Stimulated activated CD8-positive, alpha-beta memory T cell treated with anti-CD3 and anti-CD28 coated beads, Interleukin-4, amount 100 ng/mL, for 48 hours (primary cell): ENCODE results near the gene RETREG3.
"Not testable (repeated sequence)": the region's sequence is repeated elsewhere in the genome, so short reads cannot be mapped to it uniquely, and the experiment has no call there.

Experiments
- DNase-seq: peaks from one replicate; pipeline ENCODE4 v3.0.0-alpha.2; 2020

The RETREG3 gene

GRCh38 chr17:42548993-42549755 is 60.0 kb downstream of the RETREG3 start:
- no peak for DNase-seq

- peak; percentile 87 for DNase-seq
Observed at GRCh38 chr17:42548070-42548837, 60.9 kb downstream of the RETREG3 start.

DNA sequence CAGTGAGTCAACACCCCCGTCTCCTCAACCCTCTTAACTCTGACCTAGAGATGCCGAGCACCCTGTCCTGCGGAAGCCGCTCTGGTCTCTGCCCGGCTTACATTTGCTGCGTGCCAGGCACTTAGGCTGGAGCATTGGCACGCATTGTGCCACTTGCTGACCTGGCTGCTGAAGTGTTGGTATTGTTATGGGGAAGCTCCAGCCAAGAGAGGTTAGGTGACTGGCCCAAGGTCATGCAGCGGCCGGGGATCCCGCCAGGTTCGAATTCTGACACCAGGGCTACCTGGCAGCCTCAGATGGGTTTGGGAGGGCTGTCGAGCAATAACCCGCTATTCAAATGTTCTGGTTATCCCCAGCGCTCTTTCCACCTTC is 61.5 kb downstream of the RETREG3 start:
- no peak for DNase-seq

DNA sequence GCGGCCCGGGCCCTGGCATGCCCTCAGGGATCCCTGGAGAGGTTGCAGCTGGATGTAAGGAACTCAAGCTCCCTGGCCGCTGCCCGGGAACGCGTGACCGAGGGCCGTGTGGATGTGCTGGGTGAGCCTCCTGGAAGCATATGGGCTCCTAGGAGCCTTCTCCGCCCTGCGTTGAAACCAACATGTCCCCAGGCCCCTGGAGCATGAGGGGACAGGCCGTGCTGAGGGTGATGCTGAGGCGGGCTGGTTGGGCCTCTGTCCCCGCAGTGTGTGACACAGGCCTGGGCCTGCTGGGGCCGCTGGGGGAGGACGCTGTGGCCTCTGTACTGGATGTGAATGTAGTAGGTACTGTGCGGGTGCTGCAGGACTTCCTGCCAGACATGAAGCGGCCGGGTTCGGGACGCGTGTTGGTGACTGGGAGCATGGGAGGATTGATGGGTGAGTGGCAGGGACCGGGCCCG is 62.1 kb downstream of the RETREG3 start:
- no peak for DNase-seq

DNA sequence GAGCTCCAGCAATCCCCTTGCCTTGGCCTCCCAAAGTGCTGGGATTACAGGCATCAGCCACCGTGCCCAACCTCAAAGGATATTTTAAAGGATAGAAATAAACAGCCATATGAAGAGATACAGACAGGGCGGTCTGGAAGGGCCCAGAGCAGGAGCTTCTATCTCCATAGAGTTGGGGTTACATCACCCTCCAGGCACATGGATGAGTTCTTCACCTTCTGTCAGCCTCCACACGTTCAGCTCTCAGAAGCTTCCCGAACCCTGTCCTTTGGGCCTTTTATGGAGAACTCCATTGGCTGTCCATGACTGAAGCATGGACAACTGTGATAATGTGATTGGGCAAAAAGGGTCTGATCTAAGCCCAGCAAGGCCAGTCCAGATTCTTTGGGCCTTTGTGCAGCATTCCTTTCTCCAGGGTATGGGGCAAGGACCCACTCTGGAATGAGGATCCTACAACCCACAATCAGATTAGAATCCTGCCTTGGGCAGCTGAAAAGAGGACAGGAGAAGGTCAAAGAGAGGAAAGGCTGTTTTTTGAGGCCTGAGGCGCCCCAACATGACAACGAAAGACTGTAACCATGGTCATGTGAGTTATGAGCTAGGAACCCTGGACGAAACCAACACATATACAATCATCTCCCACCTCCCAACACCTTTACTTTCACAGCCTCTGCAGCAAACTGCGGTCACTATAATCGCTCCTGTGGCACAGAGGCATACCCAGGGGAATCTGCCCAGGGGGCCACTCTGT is 63.2 kb downstream of the RETREG3 start:
- DNase-seq: not testable (repeated sequence)

GRCh38 chr17:42544874-42545283 is 64.3 kb downstream of the RETREG3 start:
- no peak for DNase-seq

DNA sequence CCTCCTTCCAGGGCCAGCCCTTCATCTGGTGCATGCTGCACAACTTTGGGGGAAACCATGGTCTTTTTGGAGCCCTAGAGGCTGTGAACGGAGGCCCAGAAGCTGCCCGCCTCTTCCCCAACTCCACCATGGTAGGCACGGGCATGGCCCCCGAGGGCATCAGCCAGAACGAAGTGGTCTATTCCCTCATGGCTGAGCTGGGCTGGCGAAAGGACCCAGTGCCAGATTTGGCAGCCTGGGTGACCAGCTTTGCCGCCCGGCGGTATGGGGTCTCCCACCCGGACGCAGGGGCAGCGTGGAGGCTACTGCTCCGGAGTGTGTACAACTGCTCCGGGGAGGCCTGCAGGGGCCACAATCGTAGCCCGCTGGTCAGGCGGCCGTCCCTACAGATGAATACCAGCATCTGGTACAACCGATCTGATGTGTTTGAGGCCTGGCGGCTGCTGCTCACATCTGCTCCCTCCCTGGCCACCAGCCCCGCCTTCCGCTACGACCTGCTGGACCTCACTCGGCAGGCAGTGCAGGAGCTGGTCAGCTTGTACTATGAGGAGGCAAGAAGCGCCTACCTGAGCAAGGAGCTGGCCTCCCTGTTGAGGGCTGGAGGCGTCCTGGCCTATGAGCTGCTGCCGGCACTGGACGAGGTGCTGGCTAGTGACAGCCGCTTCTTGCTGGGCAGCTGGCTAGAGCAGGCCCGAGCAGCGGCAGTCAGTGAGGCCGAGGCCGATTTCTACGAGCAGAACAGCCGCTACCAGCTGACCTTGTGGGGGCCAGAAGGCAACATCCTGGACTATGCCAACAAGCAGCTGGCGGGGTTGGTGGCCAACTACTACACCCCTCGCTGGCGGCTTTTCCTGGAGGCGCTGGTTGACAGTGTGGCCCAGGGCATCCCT is 65.7 kb downstream of the RETREG3 start:
- no peak for DNase-seq

DNA sequence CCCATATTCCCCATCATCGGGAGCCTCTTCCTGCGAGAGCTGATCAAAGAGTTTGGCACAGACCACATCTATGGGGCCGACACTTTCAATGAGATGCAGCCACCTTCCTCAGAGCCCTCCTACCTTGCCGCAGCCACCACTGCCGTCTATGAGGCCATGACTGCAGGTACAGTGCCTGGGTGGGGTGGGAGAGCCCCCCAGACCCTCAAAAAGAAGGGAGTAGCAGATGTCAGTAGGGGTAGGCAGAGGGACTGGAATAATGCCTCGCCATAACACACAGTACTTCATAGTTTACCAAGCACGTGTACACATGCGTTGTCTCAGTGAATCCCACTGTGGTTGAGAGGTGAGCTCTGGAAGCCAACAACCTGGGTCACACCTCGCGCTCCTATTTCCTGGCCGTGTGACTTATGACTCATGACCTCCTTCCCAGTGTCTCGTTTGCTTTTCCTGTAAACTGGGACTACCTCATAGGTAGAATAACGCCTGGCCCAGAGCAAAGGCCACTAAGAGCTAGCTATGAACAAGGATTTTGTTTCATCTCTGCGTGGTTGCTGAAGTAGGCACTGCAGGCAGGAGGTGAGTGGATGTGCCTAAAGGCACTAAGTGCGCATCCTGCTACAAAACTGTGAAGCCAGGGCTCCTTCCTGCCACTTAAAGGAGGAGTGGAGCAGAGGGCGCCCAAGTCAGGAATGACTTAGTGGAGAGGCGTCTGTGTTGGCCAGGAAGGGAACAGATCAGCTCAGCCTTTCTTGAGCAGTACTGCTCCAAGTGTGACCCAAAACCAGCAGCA is 67.9 kb downstream of the RETREG3 start:
- no peak for DNase-seq

GRCh38 chr17:42540558-42540957 is 68.6 kb downstream of the RETREG3 start:
- DNase-seq: not testable (repeated sequence)

GRCh38 chr17:42538482-42538881 is 70.7 kb downstream of the RETREG3 start:
- DNase-seq: no peak

DNA sequence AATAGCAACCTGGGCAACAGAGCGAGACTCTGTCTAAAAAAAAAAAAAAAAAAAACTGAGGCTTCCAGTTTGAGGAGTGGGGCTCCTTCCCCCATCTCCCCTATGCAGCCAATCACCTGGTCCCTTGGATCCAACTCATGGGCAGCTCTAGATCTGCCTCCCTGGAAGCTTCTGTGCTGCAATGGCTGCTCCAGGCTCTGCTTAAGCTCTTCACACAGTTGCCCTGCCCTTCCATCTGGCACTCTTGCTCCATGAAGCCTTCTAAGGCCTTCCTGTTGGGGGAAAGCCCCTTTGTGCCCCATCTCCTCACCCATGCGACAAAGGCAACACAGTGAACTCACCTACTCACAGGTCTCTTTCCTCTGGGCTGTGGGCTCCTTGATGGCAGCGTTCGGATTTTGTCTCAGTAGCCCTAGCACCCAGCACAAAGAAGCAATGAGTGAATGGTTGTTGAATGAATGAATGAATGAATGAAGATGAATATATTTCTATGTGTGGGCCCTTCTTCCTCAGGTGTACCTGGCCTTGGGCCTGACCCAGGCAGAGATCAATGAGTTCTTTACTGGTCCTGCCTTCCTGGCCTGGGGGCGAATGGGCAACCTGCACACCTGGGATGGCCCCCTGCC is 71.2 kb downstream of the RETREG3 start:
- DNase-seq: no peak

DNA sequence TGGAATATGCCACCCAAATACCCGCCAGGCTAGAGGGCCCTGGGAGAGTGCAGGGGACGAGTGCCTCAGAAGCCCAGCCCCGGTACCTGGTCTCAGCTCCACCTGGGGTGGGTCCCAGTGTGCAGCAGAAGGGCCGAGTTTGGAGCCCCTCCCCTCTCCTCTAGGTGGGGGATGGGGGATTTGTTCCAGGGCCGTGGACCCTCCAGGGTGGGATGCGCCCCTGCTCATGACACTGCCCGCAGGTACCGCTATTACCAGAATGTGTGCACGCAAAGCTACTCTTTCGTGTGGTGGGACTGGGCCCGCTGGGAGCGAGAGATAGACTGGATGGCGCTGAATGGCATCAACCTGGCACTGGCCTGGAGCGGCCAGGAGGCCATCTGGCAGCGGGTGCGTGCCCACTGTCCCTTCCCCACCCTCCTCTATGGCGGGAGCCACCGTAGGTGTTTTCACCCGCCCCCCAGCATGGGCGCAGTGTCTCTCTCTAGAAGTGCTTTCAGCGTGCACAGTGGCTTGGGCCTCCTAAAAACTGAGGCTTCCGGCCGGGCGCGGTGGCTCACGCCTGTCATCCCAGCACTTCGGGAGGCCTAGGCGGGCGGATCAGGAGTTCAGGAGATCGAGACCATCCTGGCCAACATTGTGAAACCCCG is 71.9 kb downstream of the RETREG3 start:
- DNase-seq: no peak

- DNase-seq: peak; percentile 84
Observed at GRCh38 chr17:42536372-42537155, 72.6 kb downstream of the RETREG3 start.

DNA sequence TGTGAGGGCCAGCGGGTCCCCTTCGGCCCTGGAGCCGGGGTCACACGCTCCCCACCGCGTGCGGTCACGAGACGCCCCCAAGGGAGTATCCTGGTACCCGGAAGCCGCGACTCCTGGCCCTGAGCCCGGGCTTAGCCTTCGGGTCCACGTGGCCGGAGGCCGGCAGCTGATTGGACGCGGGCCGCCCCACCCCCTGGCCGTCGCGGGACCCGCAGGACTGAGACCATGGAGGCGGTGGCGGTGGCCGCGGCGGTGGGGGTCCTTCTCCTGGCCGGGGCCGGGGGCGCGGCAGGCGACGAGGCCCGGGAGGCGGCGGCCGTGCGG is 73.2 kb downstream of the RETREG3 start, which contains the start of gene NAGLU:
NAGLU (plus strand) TSS at position 194 of the 324 bp plus-strand sequence; CDS start at position 226, 32 bp downstream.
- peak; percentile 92 for DNase-seq

DNA sequence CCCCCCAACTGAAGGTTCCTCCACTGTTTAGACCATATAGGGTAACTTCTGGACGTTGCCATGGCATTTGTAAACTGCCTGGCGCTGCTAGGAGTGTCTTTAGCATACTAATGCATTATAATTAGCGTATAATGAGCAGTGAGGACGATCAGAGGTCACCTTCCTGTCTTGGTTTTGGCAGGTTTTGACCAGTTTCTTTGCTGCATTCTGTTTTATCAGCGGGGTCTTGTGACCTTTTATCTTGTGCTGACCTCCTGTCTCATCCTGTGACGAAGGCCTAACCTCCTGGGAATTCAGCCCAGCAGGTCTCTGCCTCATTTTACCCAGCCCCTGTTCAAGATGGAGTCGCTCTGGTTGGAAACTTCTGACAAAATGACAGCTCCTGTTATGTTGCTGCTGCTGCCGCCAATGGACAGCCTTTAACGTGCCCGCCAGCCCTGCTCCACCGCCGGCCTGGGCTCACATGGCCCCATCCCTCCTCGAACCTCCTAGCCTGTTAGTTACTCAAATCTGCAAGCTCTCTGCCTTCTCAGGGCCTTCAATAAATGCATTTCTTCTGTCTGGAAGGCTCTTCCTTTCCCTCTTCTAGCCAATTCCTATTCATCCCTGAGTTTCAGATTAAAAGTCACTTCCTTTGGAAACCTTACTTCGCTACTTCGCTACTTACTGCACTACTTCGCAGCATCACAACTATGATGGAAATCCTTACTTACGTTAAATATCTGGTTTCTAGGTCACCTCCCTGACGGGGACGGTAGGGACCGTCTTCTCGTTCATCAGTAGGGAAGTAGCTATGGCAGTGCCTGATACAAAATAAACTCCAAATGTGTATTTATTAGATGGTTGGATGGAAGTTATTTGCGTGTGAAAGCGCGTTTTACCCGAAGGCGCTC is 73.8 kb downstream of the RETREG3 start:
- DNase-seq: no peak

DNA sequence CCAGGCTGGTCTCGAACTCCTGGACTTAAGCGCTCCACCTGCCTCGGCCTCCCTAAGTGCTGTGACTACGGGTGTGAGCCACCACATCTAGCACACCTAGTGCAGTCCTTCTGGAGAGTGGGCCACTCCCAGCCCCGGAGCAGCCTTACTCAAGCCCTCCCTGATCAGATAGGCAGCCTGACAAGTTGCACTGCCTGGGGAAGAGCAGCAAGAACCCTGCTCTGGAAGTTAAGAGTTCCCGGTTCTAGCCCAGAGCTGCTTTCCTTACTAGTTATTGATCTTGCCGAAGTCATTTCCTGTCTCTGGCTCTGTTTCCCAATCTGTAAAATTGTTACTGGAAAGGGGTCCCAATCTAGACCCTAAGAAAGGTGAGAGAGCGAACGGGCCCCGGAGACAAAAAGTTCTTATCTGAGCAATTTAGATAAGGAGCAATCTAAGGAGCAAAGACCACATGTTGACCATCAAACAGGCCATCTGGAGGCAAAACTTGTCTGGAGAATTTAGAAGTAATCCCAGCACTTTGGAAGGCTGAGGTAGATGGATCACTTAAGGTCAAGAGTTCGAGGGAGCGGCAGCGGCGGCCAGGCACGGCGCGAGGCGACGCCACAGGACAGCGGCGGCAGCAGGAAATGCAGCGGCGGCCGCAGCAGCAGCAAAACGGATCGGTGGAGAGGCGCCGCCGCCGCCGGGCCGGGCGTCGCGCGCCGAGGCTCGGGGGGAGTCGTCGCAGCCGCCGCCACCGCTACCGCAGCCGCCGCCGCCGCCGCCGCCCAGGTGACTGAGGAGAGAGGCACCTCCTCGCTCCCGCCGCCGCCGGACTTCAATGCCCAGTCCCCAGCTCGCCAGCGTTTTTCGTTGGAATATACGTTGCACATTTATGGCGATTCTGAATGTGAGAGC is 77.5 kb downstream of the RETREG3 start:
- peak; percentile 65 for DNase-seq

GRCh38 chr17:42530952-42531454 is 78.2 kb downstream of the RETREG3 start:
- DNase-seq: no peak
